Right lobe of liver (tissue), 6 donors: Measurements from ENCODE around the gene CHRNG. TPM values are rescaled to one million over a fixed set of nuclear protein-coding genes. Genes with fewer than 3 reads are reported as not detected.

Experiments
- ATAC-seq, 4 donors: fragments of 200-7000 bp; cut with Tn5 transposase; one replicate each; pipeline ENCODE4 v1.9.1; 2020; ENCODE audit warnings: mild to moderate bottlenecking in 4 of 4, moderate library complexity in 4 of 4
- DNase-seq, 3 donors: peaks; one replicate each; pipeline ENCODE4 v3.0.0-alpha.2; 2020
- H3K27ac ChIP-seq, 3 donors: fragments of 200-600 bp; one replicate each; pipeline ENCODE4 v1.8.0; 2022
- H3K27me3 ChIP-seq, 2 donors: fragments of 200-600 bp; one replicate each; pipeline ENCODE4 v1.8.0; 2022
- H3K36me3 ChIP-seq, 4 donors: fragments of 200-600 bp; sonication (generic) in 1 of 4; one replicate each; pipeline versions ENCODE4 v1.5.1 to v1.8.0; 2017 to 2022; ENCODE audit warnings: control low read depth in 1 of 4
- H3K4me1 ChIP-seq, 4 donors: fragments of 200-600 bp; sonication (generic) in 1 of 4; one replicate each; pipeline versions ENCODE4 v1.5.1 to v1.8.0; 2017 to 2022; ENCODE audit warnings: control low read depth in 1 of 4
- H3K4me3 ChIP-seq, 3 donors: fragments of 200-600 bp; one replicate each; pipeline ENCODE4 v1.8.0; 2022
- H3K9me3 ChIP-seq, 4 donors: fragments of 200-600 bp; sonication (generic) in 1 of 4; one replicate each; pipeline versions ENCODE4 v1.5.1 to v1.8.0; 2017 to 2022; ENCODE audit warnings: control low read depth in 1 of 4
- POLR2A ChIP-seq: fragments of 450-650 bp; IDR thresholded peaks from one replicate; pipeline ENCODE4 v1.6.1; 2017; ENCODE audit warnings: antibody characterized with exemption, mild to moderate bottlenecking
- WGBS: methylation state at CpG from one replicate; pipeline ENCODE4 v1.1.6; 2018; ENCODE audit warnings: low coverage, low lambda C conversion rate; ENCODE audit not compliant: insufficient coverage; ENCODE audit errors: missing lambda C conversion rate; 5-methylcytosine and 5-hydroxymethylcytosine counted together
- intact Hi-C, 2 donors: fragments of 100-400 bp; cut with DNase I; formaldehyde crosslinking; loops; one replicate each; pipeline versions ENCODE4 v1.11.2 to v1.14.1; 2022
- total RNA-seq, 6 experiments: library from RNA; depleted of rRNA in 2 of 6; stranded (reverse); fragments of >200 nt in 2 of 6; fragmentation: NEBNext Ultra II Directional in 3 of 6; extraction: Animal tissue kit (Norgen Biotek cat#: 25700) in 3 of 6; gene quantifications; one replicate each; pipeline versions ENCODE4 v1.1.0 to v1.2.4, GENCODE V29; 2016 to 2023
- TF ChIP-seq, protein P1 (sequence below), 4 donors: fragments of 200-600 bp in 3 of 4; fragments of 450-650 bp in 1 of 4; IDR thresholded peaks; one replicate each; pipeline versions ENCODE4 v1.5.1 to v1.8.0; 2016 to 2022; ENCODE audit warnings: antibody characterized with exemption in 4 of 4, mild to moderate bottlenecking in 2 of 4
- donor health status: DM: no; HTN: yes; CAD: no.
- donor health status: DM: no; HTN: no; CAD: no.
- donor health status: DM: no; HTN: no; CAD: no.
- donor health status: DM: no; HTN: yes; CAD: no.
- donor health status: DM: no; HTN: yes; CAD: no.

CHRNG gene
- total RNA-seq, 6 experiments from 2014 or later = not detected

GRCh38 chr2:232516551-232516950 lies 22.9 kb upstream of the CHRNG start:
- Histone ChIP-seq H3K36me3 (no peaks in the 10 kb centered on the region), H3K27me3 (no peaks in the 10 kb centered on the region), H3K4me3 (no peak overlapping the region), H3K9me3 (no peaks in the 10 kb centered on the region), H3K27ac (no peak overlapping the region), H3K4me1 (no peaks in the 10 kb centered on the region)
- no peak for DNase-seq
- peak in 1 of 4 donors; percentile 41 for ATAC-seq
- no peak for TF ChIP-seq POLR2A
- TF ChIP-seq, protein P1, sequence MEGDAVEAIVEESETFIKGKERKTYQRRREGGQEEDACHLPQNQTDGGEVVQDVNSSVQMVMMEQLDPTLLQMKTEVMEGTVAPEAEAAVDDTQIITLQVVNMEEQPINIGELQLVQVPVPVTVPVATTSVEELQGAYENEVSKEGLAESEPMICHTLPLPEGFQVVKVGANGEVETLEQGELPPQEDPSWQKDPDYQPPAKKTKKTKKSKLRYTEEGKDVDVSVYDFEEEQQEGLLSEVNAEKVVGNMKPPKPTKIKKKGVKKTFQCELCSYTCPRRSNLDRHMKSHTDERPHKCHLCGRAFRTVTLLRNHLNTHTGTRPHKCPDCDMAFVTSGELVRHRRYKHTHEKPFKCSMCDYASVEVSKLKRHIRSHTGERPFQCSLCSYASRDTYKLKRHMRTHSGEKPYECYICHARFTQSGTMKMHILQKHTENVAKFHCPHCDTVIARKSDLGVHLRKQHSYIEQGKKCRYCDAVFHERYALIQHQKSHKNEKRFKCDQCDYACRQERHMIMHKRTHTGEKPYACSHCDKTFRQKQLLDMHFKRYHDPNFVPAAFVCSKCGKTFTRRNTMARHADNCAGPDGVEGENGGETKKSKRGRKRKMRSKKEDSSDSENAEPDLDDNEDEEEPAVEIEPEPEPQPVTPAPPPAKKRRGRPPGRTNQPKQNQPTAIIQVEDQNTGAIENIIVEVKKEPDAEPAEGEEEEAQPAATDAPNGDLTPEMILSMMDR (IDR thresholded peaks at IDR 0.05) = no peak
- no CpG with 5 or more reads among the region's 3 CpGs for WGBS
- intact Hi-C loops = loop anchor here in 1 of 2 donors (10.0 kb wide), 1 partner anchor 62 kb away; the partner anchor contains the start of gene ALPI

GRCh38 chr2:232518844-232519243 lies 20.6 kb upstream of the CHRNG start:
- Histone ChIP-seq H3K4me1 (peaks cover 0 to 14% (median 0%) of the 10 kb centered on the region in 4 donors), H3K27me3 (peaks cover 9 to 19% of the 10 kb centered on the region in 2 donors), H3K36me3 (no peaks in the 10 kb centered on the region), H3K4me3 (no peak overlapping the region), H3K27ac (no peak overlapping the region), H3K9me3 (no peaks in the 10 kb centered on the region)
- DNase-seq (no peak), ATAC-seq (no peak)
- TF ChIP-seq POLR2A = no peak
- TF ChIP-seq, protein P1 (IDR thresholded peaks at IDR 0.05) = no peak
- WGBS = 61% methylated on average over 3 of the region's 6 CpGs
- intact Hi-C loops = loop anchor here in 1 of 2 donors (10.0 kb wide), 1 partner anchor 64 kb away; the partner anchor contains the start of gene ALPI

- no peak within 1 kb of the TSS for H3K27ac ChIP-seq
- H3K27me3 ChIP-seq = peaks cover 14 to 27% of the 10 kb centered on the region in 2 donors
- no peak within 1 kb of the TSS for H3K4me3 ChIP-seq
- H3K9me3 ChIP-seq = no peaks in the 10 kb centered on the region
- 64% methylated on average over 7 of the region's 19 CpGs for WGBS
- DNase-seq = no peak
- intact Hi-C loops = loop anchor here (10.0 kb wide), 3 partner anchors 65 to 615 kb away; partner anchors contain the start of gene ALPI (in 1 of the 2)
- TF ChIP-seq, protein P1 (IDR thresholded peaks at IDR 0.05) = no peak
- TF ChIP-seq POLR2A = no peak
- ATAC-seq = no peak
- H3K36me3 ChIP-seq = no peaks in the 10 kb centered on the region
- peaks cover 0 to 17% (median 0%) of the 10 kb centered on the region in 4 donors for H3K4me1 ChIP-seq
These were observed 19.7 kb upstream of the CHRNG start, which contains the start of gene PRSS56 for GRCh38 chr2:232519581-232520438. Gene PRSS56, plus strand, starts transcription at chr2:232520388. Its CDS starts 211 bp downstream, at chr2:232520599.

DNA sequence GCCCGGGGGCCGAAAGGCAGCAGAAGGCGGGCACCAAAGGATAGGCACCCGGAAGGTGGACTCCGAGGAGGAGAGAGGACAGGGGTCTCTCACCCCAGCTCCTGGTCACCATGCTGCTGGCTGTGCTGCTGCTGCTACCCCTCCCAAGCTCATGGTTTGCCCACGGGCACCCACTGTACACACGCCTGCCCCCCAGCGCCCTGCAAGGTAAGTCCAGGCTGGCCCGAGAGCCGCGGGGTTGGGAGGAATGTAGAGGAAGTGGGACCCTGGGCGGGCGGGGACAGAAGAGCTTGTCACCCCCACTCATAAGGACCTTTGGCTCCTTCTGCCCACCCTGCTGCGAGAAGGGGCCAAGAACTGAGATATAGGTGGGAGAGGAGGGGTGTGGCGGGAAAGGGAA lies 19.0 kb upstream of the CHRNG start:
- peaks cover 14 to 27% of the 10 kb centered on the region in 2 donors for H3K27me3 ChIP-seq

More for the DNA sequence above, 19.0 kb upstream of the CHRNG start:
- H3K36me3 ChIP-seq = no peaks in the 10 kb centered on the region
- no peak overlapping the region for H3K4me3 ChIP-seq
- ATAC-seq = no peak
- intact Hi-C loops = loop anchor here in 1 of 2 donors (10.0 kb wide), 2 partner anchors 86 to 616 kb away; no protein-coding TSS in a partner anchor
- no peak overlapping the region for H3K27ac ChIP-seq
- TF ChIP-seq, protein P1 (IDR thresholded peaks at IDR 0.05) = no peak
- no peak for TF ChIP-seq POLR2A
- 65% methylated on average over 5 of the region's 15 CpGs for whole genome bisulfite sequencing
- no peak for DNase-seq
- H3K9me3 ChIP-seq = no peaks in the 10 kb centered on the region
- H3K4me1 ChIP-seq = peaks cover 0 to 17% (median 0%) of the 10 kb centered on the region in 4 donors
